Prostate gland (tissue), 2 donors: ENCODE results near the gene FOSL1. TPM values are rescaled to one million over a fixed set of nuclear protein-coding genes. Genes with fewer than 3 reads are reported as not detected.

Experiments
- DNase-seq: peaks from one replicate; pipeline ENCODE4 v3.0.0-alpha.2; 2019; ENCODE audit warnings: low spot score
- H3K27ac ChIP-seq, 2 donors: fragments of 200-600 bp; sonication (generic); 2 replicates each; pipeline ENCODE4 v1.5.1; 2017 to 2019
- H3K27me3 ChIP-seq: fragments of 200-600 bp; sonication (generic); replicated peaks from 2 replicates; pipeline ENCODE4 v1.5.1; 2019; ENCODE audit not compliant: insufficient read depth
- H3K36me3 ChIP-seq, 2 donors: fragments of 200-600 bp; sonication (generic); 1 replicate in 1 of 2; 2 replicates in 1 of 2; pipeline versions ENCODE4 v1.5.1 to v1.8.1; 2017 to 2019
- H3K4me1 ChIP-seq: fragments of 200-600 bp; sonication (generic); replicated peaks from 2 replicates; pipeline ENCODE4 v1.5.1; 2019
- H3K4me3 ChIP-seq, 2 donors: fragments of 200-600 bp; sonication (generic); 2 replicates each; pipeline ENCODE4 v1.5.1; 2017 to 2019
- H3K9me3 ChIP-seq: fragments of 200-600 bp; sonication (generic); 2 replicates; pipeline ENCODE4 v1.5.1; 2017
- CTCF ChIP-seq, 4 experiments: fragments of 200-600 bp in 2 of 4; fragments of 450-650 bp in 2 of 4; sonication (generic) in 2 of 4; IDR thresholded peaks; 1 replicate in 3 of 4; 2 replicates in 1 of 4; pipeline ENCODE4 v1.5.1; 2016 to 2019; ENCODE audit warnings: antibody characterized with exemption in 4 of 4, mild to moderate bottlenecking in 2 of 4, moderate library complexity in 2 of 4
- POLR2A ChIP-seq: fragments of 450-650 bp; IDR thresholded peaks from one replicate; pipeline ENCODE4 v1.6.1; 2016; ENCODE audit warnings: antibody characterized with exemption, mild to moderate bottlenecking
- POLR2AphosphoS5 ChIP-seq: sonication (generic); formaldehyde crosslinking; IDR thresholded peaks from one replicate; pipeline ENCODE4 v1.6.1; 2017; ENCODE audit warnings: antibody characterized with exemption
- WGBS: methylation state at CpG from one replicate; pipeline ENCODE4 v1.1.5; 2018; 5-methylcytosine and 5-hydroxymethylcytosine counted together
- intact Hi-C: fragments of 100-400 bp; cut with DNase I; formaldehyde crosslinking; loops from one replicate; pipeline ENCODE4 v1.14.2; 2022
- total RNA-seq, 2 donors: library from RNA; depleted of rRNA; stranded (reverse); fragments of >200 nt; gene quantifications; one replicate each; pipeline ENCODE4 v1.1.0, GENCODE V29; 2016

Gene FOSL1
- total RNA-seq, 2 donors from 2014 or later, result 2.6 to 3.4 TPM

GRCh38 chr11:65899356-65900124 is 648 bp downstream of the FOSL1 start:
- H3K27me3 ChIP-seq, result no peaks in the 10 kb centered on the region
- intact Hi-C loops, result no loop called here
- H3K36me3 ChIP-seq, result no peaks in the 10 kb centered on the region
- H3K9me3 ChIP-seq, result no peaks in the 10 kb centered on the region
- WGBS, result 2% methylated on average over 55 of the region's 78 CpGs
- peak overlapping the region; percentile 32 to 53 for H3K27ac ChIP-seq
- no peak for TF ChIP-seq POLR2AphosphoS5
- no peak for TF ChIP-seq CTCF (IDR thresholded peaks at IDR 0.05)
- peak; percentile 40 for TF ChIP-seq POLR2A
- no peaks in the 10 kb centered on the region for H3K4me1 ChIP-seq
- H3K4me3 ChIP-seq, result peak overlapping the region; percentile 43 to 45
- no peak for DNase-seq

- TF ChIP-seq POLR2AphosphoS5, result no peak
- no peak for DNase-seq
- Histone ChIP-seq H3K27ac (no peak overlapping the region), H3K9me3 (no peaks in the 10 kb centered on the region), H3K4me3 (peak overlapping the region; percentile 43 to 45), H3K27me3 (no peaks in the 10 kb centered on the region), H3K4me1 (no peaks in the 10 kb centered on the region), H3K36me3 (no peaks in the 10 kb centered on the region)
- intact Hi-C loops, result no loop called here
- 36% methylated on average over 17 of the region's 28 CpGs for WGBS
These were observed 1.4 kb downstream of the FOSL1 start for GRCh38 chr11:65898656-65899355.

- TF ChIP-seq CTCF (IDR thresholded peaks at IDR 0.05) (no peak), POLR2A (no peak), POLR2AphosphoS5 (no peak)
- DNase-seq, result no peak
- H3K27ac ChIP-seq, result no peak overlapping the region
- H3K4me1 ChIP-seq, result no peaks in the 10 kb centered on the region
- no peaks in the 10 kb centered on the region for H3K27me3 ChIP-seq
- WGBS, result 88% methylated on average over 4 of the region's 4 CpGs
- no peaks in the 10 kb centered on the region for H3K36me3 ChIP-seq
- H3K4me3 ChIP-seq, result no peak overlapping the region
- no peaks in the 10 kb centered on the region for H3K9me3 ChIP-seq
- intact Hi-C loops, result no loop called here
These were observed 3.1 kb downstream of the FOSL1 start for GRCh38 chr11:65897020-65897471.

- no peak for TF ChIP-seq POLR2AphosphoS5
- TF ChIP-seq POLR2A, result no peak
- TF ChIP-seq CTCF (IDR thresholded peaks at IDR 0.05), result no peak
- H3K4me3 ChIP-seq, result no peak overlapping the region
- H3K9me3 ChIP-seq, result no peaks in the 10 kb centered on the region
- H3K27ac ChIP-seq, result no peak overlapping the region
- intact Hi-C loops, result no loop called here
- H3K27me3 ChIP-seq, result no peaks in the 10 kb centered on the region
- peaks cover 7% of the 10 kb centered on the region for H3K4me1 ChIP-seq
- 88% methylated on average over 14 of the region's 14 CpGs for WGBS
- no peak for DNase-seq
- H3K36me3 ChIP-seq, result no peaks in the 10 kb centered on the region
These were observed 3.9 kb downstream of the FOSL1 start for GRCh38 chr11:65896034-65896999.

GRCh38 chr11:65895482-65895981 is 4.7 kb downstream of the FOSL1 start:
- intact Hi-C loops, result no loop called here
- H3K27me3 ChIP-seq, result no peaks in the 10 kb centered on the region
- no peak overlapping the region for H3K27ac ChIP-seq
- TF ChIP-seq POLR2A (no peak), CTCF (IDR thresholded peaks at IDR 0.05) (no peak), POLR2AphosphoS5 (no peak)
- H3K4me3 ChIP-seq, result no peak overlapping the region
- 93% methylated on average over 5 of the region's 5 CpGs for WGBS
- H3K36me3 ChIP-seq, result no peaks in the 10 kb centered on the region
- H3K9me3 ChIP-seq, result no peaks in the 10 kb centered on the region
- peaks cover 10% of the 10 kb centered on the region for H3K4me1 ChIP-seq
- no peak for DNase-seq
